ENCODE data around the gene ANKLE1.
"Not testable (repeated sequence)": the region's sequence is repeated elsewhere in the genome, so short reads cannot be mapped to it uniquely, and the experiment has no call there.

ANKLE1 gene

GRCh38 chr19:17248011-17248776, 33.5 kb upstream of the ANKLE1 start:
- DNase-seq = peak; percentile 54

GRCh38 chr19:17249887-17250548, 31.7 kb upstream of the ANKLE1 start:
- no peak for DNase-seq

- DNase-seq = no peak
Measured at GRCh38 chr19:17254636-17255035, 27.1 kb upstream of the ANKLE1 start.

DNA sequence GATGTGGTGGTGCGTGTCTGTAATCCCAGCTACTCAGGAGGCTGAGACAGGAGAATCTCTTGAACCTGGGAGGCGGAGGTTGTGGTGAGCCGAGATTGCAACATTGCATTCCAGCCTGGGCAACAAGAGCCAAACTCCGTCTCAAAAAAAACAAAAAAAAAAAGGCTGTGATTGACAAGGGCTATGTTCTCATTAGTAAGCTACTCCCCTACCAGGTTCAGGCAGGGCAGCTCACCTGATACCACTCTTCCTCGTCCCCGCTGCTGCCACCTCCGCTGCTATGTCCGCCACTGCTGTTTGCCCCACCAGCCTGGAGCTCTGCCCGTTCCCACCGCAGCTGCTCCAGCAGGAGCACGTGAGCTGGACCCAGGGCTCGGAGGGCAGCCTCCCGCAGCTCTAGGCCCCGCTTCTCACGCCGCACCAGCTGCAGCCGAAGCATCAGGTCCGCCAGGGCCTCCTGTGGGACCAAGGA, 26.5 kb upstream of the ANKLE1 start:
- DNase-seq = peak; percentile 44

DNA sequence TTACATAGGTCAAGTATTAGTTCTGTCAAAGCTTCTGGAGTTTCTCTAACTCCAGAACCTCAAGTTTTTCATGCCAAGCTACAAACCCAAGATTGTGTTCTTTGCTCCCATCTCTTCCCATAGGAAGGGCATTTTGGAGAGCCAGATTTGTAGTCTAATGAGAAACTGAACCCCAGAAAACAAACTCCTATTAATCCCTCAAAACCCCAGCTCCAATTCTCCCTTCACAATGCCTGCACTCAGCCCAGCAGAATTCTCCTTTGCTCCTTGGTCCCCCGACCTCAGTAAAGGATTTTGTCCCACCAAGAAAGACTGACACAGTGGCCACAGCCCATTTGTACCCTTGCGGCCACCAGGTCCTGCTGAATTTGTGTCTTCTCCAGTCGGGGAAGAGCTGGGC, 25.6 kb upstream of the ANKLE1 start:
- no peak for DNase-seq

DNA sequence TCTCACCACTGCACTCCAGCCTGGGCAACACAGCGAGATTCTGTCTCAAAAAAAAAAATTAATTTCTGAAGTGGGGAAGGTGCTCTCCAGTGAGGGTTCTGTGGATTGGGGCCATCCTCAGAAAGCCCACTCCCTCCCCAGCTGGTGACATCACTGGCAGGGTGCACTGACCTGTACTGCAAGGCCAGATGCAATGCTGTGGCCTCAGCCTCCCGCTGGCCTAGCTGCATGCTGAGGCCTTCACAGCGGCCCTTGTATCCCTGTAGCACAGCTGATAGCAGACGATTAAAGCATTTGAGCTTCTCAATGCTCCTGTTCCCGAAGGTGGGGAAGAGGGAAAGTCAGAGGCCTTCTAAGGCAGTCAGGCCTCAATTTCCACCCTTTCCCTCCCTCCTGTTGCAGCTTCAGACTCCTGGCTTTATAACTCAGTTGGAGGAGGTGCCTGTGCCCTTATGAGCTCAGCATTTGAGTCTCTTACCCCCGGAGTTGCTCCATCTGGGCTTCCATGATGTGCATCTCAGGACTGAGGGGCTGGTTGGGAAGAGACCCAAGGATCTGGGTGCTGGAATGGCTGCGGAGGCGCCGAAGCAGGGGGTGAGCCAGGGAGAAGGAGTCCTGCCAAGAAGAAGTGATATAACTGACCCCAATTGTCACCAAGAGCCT, 22.5 kb upstream of the ANKLE1 start:
- no peak for DNase-seq

GRCh38 chr19:17259934-17260333, 21.8 kb upstream of the ANKLE1 start:
- DNase-seq = no peak

- DNase-seq = peak; percentile 84
Measured at GRCh38 chr19:17260842-17261325, 20.8 kb upstream of the ANKLE1 start.

GRCh38 chr19:17262557-17262956, 19.1 kb upstream of the ANKLE1 start:
- DNase-seq = no peak

- no peak for DNase-seq
Measured at GRCh38 chr19:17263712-17264640, 17.7 kb upstream of the ANKLE1 start.

DNA sequence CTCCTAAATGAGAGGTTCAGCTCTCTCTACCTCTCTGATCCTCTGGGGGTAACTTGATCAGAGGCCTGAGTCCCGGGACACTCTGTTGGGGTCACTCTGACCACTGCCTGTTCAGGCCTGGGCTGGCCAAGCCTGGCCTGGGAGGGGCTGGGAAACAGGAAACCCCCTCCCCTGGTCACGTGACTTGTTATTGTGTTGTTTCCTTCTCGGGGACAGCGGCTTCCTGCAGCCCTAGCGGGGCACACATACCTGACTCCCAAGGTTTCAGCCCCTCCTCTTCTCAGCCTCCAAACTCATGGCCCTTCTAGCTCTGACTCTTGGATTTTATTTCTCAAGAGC, 17.1 kb upstream of the ANKLE1 start, which contains the start of gene USHBP1:
Gene USHBP1 (minus strand): TSS at position 105 of the 339 bp plus-strand sequence. CDS start 446 bp downstream, outside the sequence.
- DNase-seq = no peak

DNA sequence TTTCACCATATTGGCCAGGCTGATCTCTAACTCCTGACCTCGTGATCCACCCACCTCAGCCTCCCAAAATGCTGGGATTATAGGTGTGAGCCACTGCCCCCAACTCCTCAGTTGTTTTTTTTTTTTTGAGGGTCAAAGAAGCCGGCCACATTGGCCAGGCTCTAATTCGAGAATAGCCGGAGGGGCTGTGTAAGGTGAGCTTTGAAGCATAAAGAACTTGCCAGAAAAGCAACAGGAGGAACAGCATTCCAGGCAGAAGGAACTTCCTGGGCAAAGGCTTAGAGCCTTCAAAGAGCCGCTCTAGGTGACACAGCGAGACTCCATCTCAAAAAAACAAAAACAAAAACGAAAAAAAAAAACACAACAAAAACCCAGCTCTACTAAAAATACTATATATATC, 15.7 kb upstream of the ANKLE1 start:
- DNase-seq = no peak

DNA sequence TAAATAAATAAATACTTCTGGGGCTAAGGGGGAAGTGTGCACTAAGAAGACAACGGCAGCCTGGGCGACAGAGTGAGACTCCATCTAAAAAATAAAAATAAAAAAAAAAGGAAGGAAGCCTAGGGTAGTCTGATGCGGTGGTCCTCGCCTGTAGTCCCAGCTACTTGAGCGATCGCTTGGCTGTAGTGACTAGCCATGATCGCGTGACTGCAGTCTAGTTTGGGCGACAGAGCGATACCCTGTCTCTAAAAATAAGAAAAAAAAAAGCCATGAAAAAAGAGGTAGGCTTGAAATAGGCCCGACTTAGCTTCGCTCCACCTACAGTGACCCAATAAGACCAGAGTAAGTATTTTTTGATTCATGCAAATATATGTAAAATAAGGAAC, 15.1 kb upstream of the ANKLE1 start:
- DNase-seq = no peak

GRCh38 chr19:17266975-17267788, 14.5 kb upstream of the ANKLE1 start, which contains the start of gene BABAM1:
BABAM1 (plus strand) TSS chr19:17267443; CDS start chr19:17268807, 1,364 bp downstream.
- DNase-seq = peak; percentile 98

- DNase-seq = no peak
Measured at GRCh38 chr19:17268754-17269153, 12.9 kb upstream of the ANKLE1 start.

DNA sequence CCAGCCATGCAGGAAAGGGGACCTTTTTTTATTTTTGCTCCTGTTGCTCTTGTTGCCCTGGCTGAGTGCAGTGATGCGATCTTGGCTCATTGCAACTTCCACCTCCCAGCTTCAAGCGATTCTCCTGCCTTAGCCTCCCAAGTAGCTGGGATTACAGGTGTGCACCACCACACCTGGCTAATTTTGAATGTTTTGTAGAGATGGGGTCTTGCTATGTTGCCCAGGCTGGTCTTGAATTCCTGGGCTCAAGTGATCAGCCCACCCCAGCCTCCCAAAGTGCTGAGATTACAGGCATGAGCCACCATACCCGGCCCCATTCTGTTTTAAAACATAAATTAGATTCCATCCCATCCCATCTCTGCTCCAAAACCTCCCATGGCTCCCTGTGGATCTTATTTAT, 6.8 kb upstream of the ANKLE1 start:
- not testable (repeated sequence) for DNase-seq

- no peak for DNase-seq
Measured at GRCh38 chr19:17275441-17276175, 6.1 kb upstream of the ANKLE1 start.

DNA sequence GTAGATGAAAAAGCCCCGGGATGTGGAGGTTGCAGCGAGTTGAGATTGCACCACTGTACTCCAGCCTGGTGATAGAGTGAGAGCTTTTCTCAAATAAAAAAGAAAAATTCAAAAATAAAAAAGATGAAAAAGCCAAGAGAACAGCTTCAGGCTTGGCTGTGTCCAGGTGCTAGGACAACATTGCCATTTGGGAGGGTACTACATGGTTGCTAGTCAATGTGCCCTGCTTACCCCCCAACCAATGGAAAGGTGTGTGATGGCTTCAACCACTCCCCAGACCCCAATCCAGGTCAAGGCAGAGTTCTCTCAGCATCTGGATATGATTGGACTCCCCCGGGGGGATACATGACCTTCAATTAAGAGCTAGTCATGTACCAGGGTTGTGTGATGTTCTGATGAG, 2.3 kb upstream of the ANKLE1 start:
- DNase-seq = no peak

DNA sequence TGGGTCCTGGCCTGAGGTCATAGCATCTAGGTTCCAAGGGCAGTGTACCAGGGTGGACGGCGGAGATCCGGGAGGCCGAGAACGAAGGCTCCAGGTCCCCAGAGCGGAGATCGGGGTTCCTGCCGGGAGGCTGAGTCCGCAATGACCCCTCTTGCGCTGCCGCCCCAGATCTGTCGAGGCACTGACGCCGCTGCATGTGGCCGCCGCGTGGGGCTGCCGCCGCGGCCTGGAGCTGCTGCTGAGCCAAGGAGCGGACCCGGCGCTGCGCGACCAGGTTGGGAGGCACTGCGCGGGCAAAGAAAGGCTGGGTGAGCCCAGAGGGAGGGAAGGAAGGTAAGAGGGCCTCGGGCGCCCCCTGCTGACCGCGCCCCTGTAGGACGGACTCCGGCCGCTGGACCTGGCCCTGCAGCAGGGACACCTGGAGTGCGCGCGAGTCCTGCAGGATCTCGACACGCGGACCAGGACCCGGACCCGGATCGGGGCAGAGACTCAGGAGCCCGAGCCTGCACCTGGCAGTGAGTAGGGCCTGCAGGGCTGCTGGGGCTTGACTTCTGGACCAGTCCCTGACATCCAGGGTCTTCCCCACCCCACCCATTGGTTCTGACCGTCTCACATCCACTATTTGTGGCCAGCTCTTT, 906 bp downstream of the ANKLE1 start:
- DNase-seq = peak; percentile 71

DNA sequence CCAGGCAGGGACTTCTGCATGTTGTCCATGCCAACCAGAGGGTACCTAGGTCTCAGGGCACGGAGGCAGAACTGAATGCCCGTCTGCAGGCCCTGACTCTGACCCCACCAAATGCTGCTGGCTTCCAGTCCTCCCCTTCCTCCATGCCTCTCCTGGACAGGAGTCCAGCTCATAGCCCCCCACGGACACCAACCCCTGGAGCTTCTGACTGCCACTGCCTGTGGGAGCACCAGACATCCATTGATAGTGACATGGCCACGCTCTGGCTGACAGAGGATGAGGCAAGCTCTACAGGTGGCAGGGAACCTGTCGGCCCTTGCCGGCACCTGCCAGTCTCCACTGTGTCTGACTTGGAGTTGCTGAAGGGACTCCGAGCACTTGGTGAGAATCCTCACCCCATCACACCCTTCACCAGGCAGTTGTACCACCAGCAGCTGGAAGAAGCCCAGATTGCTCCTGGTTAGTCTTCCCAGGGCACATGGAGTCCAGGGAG, 1.8 kb downstream of the ANKLE1 start:
- no peak for DNase-seq

Data from NCI-H2029 (cell line).